HG03159 (cell line): Measurements from ENCODE around the gene ESPNL.
A peak's percentile ranks its signal among the peaks of the same experiment; 100 is the strongest.

Source experiments
- ATAC-seq: cut with Tn5 transposase; IDR thresholded peaks from one replicate; pipeline ENCODE4 v1.9.1; 2021; ENCODE audit warnings: mild to moderate bottlenecking, moderate library complexity; ENCODE audit not compliant: unreplicated experiment

Gene ESPNL

GRCh38 chr2:238097988-238098871, 1.9 kb upstream of the ESPNL start:
- peak; percentile 70 for ATAC-seq

- peak; percentile 19 for ATAC-seq
Observed at GRCh38 chr2:238098901-238099713, 1.0 kb upstream of the ESPNL start.

- ATAC-seq: no peak
Observed at GRCh38 chr2:238099714-238100048, 459 bp upstream of the ESPNL start.

GRCh38 chr2:238100821-238101771, 956 bp downstream of the ESPNL start:
- no peak for ATAC-seq

- no peak for ATAC-seq
Observed at GRCh38 chr2:238101891-238102841, 2.0 kb downstream of the ESPNL start.

GRCh38 chr2:238102865-238103264, 2.7 kb downstream of the ESPNL start:
- no peak for ATAC-seq

GRCh38 chr2:238103465-238104225, 3.5 kb downstream of the ESPNL start:
- ATAC-seq: no peak

- no peak for ATAC-seq
Observed at GRCh38 chr2:238104226-238104690, 4.1 kb downstream of the ESPNL start.

GRCh38 chr2:238104691-238105371, 4.7 kb downstream of the ESPNL start:
- no peak for ATAC-seq

- ATAC-seq: no peak
Observed at GRCh38 chr2:238105506-238106338, 5.6 kb downstream of the ESPNL start.

GRCh38 chr2:238106339-238106697, 6.2 kb downstream of the ESPNL start:
- ATAC-seq: no peak

- peak; percentile 7 for ATAC-seq
Observed at GRCh38 chr2:238106698-238107524, 6.8 kb downstream of the ESPNL start.

GRCh38 chr2:238107525-238108422, 7.6 kb downstream of the ESPNL start:
- ATAC-seq: peak; percentile 85

- ATAC-seq: peak; percentile 46
Observed at GRCh38 chr2:238108423-238109183, 8.5 kb downstream of the ESPNL start.

GRCh38 chr2:238113611-238114010, 13.5 kb downstream of the ESPNL start:
- ATAC-seq: no peak
